HCT116 (cell line): Measurements from ENCODE around the gene TEX2.

ENCODE experiments used
- POLR2A ChIP-seq: IDR thresholded peaks from 2 replicates; pipeline ENCODE4 v1.7.0; 2011; ENCODE audit warnings: borderline replicate concordance; ENCODE audit not compliant: insufficient read depth, insufficient read length; ENCODE audit errors: extremely low read depth
- RAD21 ChIP-seq: IDR thresholded peaks from 2 replicates; pipeline ENCODE4 v1.6.1; 2012; ENCODE audit warnings: low read depth, mild to moderate bottlenecking
- SIN3A ChIP-seq: IDR thresholded peaks from 2 replicates; pipeline ENCODE4 v1.6.1; 2012; ENCODE audit warnings: low read depth
- TF ChIP-seq, protein P1 (sequence below), 3 experiments: fragments of 200-600 bp in 1 of 3; sonication (generic) in 1 of 3; IDR thresholded peaks in 2 of 3; conservative IDR thresholded peaks in 1 of 3; 2 replicates each; pipeline ENCODE4 v1.5.1; 2012 to 2017; ENCODE audit warnings: low read depth in 2 of 3, low read length in 2 of 3, antibody characterized with exemption in 1 of 3, borderline replicate concordance in 1 of 3, control low read depth in 1 of 3, mild to moderate bottlenecking in 1 of 3, mixed read lengths in 1 of 3, mixed run types in 1 of 3, moderate library complexity in 1 of 3; ENCODE audit not compliant: insufficient read depth in 1 of 3
- TF ChIP-seq, protein P2 (sequence below): IDR thresholded peaks from 2 replicates; pipeline ENCODE4 v1.6.1; 2012; ENCODE audit warnings: low read depth

DNA sequence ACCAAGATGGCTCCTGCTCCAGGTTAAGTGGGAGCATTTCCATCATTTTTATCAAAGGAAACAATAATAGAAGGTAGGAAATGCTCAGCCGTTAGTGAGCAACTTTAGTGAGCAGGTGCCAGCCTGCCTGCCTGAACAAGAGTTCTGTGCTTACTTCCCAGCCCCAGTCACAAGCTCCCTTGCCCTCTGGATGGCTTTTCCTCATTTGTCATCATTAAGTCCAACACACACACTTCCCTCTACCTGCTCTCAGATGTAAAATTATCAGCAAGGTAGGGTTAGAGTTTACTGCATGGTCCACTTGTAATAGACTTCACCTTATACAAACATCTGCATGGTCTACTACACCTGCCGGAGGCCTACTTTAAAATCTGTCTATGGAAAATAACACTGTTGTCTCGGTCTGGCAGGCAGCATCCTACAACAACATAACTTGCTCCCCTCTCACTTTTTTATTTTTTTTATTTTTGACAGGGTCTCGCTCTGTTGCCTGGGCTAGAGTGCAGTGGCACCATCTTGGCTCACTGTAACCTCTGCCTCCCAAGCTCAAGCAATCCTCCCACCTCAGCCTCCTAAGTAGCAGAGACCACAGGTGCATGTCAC, 12.7 kb downstream of the TEX2 start:
- TF ChIP-seq, protein P1, sequence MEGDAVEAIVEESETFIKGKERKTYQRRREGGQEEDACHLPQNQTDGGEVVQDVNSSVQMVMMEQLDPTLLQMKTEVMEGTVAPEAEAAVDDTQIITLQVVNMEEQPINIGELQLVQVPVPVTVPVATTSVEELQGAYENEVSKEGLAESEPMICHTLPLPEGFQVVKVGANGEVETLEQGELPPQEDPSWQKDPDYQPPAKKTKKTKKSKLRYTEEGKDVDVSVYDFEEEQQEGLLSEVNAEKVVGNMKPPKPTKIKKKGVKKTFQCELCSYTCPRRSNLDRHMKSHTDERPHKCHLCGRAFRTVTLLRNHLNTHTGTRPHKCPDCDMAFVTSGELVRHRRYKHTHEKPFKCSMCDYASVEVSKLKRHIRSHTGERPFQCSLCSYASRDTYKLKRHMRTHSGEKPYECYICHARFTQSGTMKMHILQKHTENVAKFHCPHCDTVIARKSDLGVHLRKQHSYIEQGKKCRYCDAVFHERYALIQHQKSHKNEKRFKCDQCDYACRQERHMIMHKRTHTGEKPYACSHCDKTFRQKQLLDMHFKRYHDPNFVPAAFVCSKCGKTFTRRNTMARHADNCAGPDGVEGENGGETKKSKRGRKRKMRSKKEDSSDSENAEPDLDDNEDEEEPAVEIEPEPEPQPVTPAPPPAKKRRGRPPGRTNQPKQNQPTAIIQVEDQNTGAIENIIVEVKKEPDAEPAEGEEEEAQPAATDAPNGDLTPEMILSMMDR (IDR thresholded peaks at IDR 0.05 in 2 of 3, conservative IDR thresholded peaks at IDR 0.05 in 1 of 3; ENCODE audit: borderline replicate concordance in 1 of 3, insufficient read depth in 1 of 3, low read depth in 2 of 3, low read length in 2 of 3) = no peak
- TF ChIP-seq POLR2A = no peak
- no peak for TF ChIP-seq SIN3A
- TF ChIP-seq, protein P2, sequence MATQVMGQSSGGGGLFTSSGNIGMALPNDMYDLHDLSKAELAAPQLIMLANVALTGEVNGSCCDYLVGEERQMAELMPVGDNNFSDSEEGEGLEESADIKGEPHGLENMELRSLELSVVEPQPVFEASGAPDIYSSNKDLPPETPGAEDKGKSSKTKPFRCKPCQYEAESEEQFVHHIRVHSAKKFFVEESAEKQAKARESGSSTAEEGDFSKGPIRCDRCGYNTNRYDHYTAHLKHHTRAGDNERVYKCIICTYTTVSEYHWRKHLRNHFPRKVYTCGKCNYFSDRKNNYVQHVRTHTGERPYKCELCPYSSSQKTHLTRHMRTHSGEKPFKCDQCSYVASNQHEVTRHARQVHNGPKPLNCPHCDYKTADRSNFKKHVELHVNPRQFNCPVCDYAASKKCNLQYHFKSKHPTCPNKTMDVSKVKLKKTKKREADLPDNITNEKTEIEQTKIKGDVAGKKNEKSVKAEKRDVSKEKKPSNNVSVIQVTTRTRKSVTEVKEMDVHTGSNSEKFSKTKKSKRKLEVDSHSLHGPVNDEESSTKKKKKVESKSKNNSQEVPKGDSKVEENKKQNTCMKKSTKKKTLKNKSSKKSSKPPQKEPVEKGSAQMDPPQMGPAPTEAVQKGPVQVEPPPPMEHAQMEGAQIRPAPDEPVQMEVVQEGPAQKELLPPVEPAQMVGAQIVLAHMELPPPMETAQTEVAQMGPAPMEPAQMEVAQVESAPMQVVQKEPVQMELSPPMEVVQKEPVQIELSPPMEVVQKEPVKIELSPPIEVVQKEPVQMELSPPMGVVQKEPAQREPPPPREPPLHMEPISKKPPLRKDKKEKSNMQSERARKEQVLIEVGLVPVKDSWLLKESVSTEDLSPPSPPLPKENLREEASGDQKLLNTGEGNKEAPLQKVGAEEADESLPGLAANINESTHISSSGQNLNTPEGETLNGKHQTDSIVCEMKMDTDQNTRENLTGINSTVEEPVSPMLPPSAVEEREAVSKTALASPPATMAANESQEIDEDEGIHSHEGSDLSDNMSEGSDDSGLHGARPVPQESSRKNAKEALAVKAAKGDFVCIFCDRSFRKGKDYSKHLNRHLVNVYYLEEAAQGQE = no peak
- no peak for TF ChIP-seq RAD21
